ENCODE measurements around the gene PRKX.
"Not testable (repeated sequence)": the region's sequence is repeated elsewhere in the genome, so short reads cannot be mapped to it uniquely, and the experiment has no call there.

The PRKX gene

GRCh38 chrX:3713225-3713936 lies at the start of gene PRKX:
TSS of gene PRKX (minus strand) at chrX:3713649. CDS start at chrX:3713253, 396 bp downstream.
- DNase-seq, result peak; percentile 42

- no peak for DNase-seq
Observed at GRCh38 chrX:3763111-3763510, 49.7 kb upstream of the PRKX start.

DNA sequence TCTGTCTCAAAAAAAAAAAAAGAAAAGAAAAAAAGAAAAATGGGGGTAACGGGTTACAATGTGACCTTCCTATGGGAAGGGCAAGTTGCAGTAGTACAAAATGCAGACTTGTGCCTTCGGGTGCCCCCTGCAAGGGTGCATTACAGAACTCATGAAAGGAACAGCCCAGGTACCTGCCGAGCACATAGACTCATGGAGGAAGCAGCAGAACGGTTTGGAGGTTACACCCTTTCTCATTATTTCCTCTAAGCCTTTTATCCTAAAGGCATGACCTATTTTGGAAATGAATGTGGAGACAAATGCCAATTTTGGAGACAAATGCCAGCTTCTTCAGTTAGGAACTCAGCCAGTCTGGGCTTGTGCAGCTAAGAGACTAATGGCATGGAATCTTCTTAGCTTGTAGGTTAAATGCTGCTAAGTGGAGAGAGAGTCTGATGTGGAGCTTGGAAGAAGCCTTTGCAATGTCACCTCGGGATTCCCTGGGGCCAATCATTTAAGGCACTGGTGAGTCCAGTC lies 44.1 kb upstream of the PRKX start:
- DNase-seq, result no peak

DNA sequence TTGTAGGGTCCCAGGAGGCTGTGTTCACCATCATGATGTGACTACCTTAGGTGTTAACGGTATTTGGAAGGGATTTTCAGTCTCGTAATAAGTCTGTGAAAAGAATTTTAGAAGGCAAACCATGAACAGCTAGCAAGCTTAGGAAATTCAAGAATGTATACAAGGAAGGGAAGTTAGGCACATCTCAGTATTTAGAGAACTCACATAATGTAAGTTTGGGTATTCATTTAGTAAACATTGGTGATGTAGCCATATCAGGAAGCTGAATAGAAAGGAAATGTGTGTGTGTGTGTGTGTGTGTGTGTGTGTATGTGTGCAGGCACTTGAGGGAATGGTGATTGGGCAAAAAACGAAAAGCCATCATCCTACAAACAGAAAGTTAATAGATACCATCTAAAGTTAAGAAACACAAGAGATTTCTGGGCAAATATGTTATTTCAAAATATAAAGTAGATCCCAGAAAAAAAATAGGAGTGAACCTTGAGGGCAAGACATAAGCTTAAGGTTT lies 34.7 kb upstream of the PRKX start:
- DNase-seq, result no peak

- DNase-seq, result no peak
Observed at GRCh38 chrX:3743801-3744439, 30.5 kb upstream of the PRKX start.

DNA sequence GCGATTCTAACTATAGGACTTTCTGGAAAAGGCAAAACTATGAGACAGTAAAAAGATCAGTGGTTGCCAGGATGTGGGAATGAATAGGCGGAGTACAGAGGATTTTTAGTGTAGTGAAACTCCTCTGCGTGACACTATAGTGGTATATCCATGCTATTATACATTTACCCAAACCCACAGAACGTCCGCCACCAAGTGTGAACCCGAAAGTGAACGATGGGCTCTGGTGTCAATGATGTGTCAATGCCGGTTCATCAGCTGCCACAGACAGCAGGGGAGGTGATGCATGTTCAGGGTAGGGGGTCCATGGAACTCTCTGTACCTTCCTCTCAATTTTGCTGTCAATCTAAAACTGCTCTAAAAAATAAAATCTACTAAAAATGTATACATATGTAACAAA lies 27.5 kb upstream of the PRKX start:
- not testable (repeated sequence) for DNase-seq

DNA sequence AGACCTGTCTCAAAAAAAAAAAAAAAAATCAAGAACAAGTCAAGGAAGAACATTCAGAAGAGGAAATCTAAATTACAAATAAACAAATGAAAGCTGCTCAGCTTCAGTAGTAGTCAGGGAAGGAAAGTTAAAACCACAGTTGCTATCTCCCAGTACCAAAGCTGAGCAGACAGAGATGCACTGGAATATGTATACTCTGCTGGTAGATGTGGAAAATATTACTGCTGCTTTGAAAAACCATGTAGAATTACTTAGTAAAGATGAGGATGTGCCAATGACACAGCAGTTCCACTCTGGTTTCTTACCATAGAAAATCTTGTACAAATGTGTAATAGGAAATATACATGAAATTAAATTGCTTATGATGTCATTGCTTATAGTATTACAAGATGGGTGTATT lies 25.1 kb upstream of the PRKX start:
- DNase-seq, result no peak

DNA sequence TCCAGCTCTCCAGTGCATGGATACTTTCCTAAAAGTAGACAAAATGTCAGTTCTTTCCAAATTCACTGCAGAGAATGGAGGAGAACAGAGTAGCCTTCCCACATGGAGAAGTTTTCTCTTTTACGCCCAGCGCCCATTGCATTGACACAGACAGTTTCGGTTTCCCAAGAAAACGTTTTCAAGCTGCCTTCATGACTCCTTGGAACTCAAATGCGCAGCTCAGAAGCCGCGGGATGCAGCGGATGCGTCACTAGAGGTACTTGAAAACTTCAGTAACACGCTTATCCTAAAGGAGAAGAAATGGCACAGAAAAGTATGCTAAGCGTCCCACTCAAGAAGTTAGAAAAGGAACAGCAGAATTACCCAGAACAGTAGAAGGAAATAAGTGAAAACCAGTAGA lies 23.1 kb upstream of the PRKX start:
- not testable (repeated sequence) for DNase-seq

DNA sequence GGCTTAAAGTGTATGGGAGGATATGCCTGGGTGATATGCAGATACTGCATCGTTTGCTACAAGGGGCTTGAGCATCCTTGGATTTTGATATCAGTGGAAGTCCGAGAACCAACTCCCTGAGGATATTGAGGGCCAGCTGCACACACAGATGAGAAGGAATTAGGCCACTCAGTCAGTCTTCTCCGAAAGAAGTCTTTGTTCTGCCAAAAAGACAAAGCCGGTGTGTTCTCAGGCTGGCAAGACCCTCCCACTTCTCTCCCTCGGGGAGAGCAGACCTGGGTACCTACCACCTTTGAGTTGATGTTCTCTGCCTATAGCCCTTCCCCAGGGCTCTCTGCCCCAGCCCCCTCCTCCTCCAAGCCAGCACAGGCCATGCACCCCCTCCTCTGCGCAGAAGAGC lies 22.4 kb upstream of the PRKX start:
- DNase-seq, result not testable (repeated sequence)

GRCh38 chrX:3734456-3734855 lies 21.0 kb upstream of the PRKX start:
- not testable (repeated sequence) for DNase-seq

DNA sequence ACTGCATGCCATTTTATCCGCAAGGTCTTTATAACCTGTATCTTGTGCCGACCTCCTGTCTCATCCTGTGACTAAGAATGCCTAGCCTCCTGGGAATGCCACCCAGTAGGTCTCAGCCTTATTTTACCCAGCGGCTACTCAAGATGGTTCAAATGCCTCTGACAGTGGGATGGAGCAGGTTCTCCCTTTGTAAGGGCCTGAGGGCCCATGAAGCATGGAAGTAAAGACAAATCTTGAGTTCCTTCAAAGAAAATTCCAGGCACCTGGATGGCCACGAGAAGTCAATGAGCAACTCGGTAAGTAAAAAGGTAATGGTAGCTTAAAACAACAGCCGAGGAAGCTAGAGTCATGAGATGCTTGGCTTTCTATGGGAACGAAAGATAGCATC lies 19.6 kb upstream of the PRKX start:
- DNase-seq, result no peak

DNA sequence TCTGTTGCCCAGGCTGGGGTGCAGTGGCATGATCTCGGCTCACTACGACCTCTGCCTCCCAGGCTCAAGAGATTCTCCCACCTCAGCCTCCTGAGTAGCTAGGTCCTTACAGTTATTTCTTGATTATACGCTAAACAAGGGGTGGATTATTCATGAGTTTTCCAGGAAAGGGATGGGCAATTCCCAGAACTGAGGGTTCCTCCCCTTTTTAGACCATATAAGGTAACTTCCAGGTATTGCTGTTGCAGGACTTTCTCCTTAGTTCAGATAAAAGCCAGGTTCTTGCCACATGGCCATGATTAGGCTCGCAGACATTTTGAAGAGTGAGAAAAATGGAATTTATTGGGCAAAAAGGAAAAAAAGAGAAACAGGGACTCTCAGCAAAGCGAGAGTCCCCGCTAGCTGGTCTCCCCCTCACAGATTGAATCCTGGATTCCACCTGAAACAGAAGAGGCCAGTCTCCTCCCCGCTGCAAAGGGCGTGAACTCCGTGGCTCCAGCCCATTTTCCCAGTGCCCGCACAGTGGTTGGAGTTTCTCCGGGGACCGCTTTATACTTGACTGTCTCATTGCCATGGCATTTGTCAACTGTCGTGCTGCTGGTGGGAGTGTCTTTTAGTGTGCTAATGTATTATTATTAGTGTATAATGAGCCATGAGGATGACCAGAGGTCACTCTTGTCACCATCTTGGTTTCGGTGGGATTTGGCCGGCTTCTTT lies 19.0 kb upstream of the PRKX start:
- DNase-seq, result not testable (repeated sequence)

DNA sequence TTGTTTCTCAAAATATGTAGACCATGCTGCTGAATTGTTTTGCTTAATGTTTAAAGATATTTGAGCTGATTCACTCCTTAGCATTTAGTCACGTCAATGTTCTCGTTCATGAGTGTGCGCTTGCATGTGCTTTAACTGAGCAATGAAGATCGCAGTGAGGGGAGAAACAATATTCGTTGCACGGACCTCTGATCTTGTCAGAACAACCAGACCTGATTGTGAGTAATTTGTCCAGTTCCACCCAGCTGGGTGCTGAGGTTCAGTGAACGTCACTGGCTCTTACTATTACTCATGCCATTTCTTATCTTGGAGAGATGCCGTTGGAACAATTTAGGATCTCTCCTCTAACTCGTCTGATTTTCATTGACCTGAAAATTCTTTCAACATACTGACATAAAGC lies 15.0 kb upstream of the PRKX start:
- no peak for DNase-seq

GRCh38 chrX:3723460-3723859 lies 10.0 kb upstream of the PRKX start:
- not testable (repeated sequence) for DNase-seq

DNA sequence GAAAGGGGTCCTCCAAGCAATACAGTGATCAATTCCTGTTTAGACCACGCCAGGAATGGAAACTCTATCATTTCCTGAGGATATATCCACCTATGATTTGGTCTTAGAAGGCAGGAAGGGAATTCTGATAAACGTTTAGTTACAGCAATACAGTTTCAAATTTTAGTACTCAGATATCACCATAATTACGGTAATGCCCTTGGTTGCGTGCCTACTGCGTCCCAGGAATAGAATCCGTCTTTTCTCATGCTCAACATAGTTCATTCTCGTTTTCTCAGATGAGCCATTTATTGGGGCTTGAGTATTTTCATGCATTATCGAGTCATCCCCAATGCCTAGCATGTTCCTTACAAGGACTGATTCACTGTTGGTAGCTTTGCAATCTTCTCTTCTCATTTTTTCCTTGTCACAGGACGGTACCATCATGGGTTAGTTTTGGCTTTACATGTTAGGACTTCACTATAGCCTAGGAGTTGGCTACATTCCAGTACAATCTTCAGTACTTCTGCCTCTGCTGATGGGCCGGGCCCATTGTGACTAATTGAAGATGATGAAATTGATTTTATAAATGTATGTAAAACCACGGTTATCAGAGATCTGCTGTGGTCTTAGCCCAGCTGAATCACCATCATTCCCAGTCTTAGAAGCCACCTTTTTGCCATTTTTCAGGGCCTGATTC lies 4.4 kb upstream of the PRKX start:
- DNase-seq, result no peak

DNA sequence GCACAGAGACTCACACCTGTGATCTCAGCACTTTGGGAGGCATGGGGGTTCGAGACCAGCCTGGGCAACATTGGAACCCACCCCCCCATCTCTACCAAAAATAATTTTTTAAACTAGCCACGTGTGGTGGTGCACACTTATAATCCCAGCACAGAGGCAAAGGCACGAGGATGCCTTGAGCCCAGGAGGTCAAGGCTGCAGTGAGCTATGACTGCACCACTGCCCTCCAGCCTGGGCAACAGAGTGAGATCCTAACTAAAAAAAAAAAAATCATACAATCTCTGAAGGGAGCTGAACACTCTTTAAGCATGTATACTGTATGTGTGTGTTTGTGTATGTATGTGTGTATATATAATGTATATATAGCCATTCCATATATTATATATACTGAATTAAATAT lies 2.5 kb upstream of the PRKX start:
- no peak for DNase-seq

- DNase-seq, result not testable (repeated sequence)
Observed at GRCh38 chrX:3714706-3715479, 1.4 kb upstream of the PRKX start.

GRCh38 chrX:3713937-3714434 lies 537 bp upstream of the PRKX start:
- no peak for DNase-seq

GRCh38 chrX:3712870-3713224 lies 602 bp downstream of the PRKX start:
- no peak for DNase-seq

- no peak for DNase-seq
Observed at GRCh38 chrX:3712051-3712869, 1.2 kb downstream of the PRKX start.

DNA sequence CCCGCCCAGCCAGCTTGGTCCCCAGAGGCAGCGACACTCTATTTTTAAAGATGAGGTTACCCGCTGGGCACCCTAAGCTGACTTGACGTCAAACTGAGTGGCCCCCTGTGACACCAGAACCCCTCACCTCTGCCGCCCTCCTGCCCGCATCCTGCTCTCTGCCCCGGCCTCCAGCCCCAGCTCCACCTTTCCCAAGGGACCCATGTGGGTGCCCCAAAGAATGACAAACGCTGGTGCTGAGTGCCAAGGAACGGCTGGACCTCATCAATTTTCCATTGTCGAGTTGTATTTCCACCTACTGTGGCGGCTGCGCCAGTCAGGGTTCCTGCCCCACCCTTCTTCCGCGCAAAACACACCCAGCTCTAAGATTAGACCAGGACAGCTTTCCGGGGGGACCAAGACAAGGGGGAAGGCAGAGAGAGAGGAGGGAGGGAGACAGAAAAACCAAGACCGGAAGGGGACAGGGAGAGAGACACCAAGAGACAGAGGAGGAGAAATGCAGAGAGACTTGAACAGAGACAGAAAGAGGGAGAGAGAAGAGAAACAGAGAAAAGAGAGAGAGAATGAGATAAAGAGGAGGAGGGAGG lies 2.0 kb downstream of the PRKX start:
- no peak for DNase-seq

All from NCI-H510A (cell line).